Measurements from ENCODE around the gene NUMB.
"Not testable (repeated sequence)": the region's sequence is repeated elsewhere in the genome, so short reads cannot be mapped to it uniquely, and the experiment has no call there.

Gene NUMB

DNA sequence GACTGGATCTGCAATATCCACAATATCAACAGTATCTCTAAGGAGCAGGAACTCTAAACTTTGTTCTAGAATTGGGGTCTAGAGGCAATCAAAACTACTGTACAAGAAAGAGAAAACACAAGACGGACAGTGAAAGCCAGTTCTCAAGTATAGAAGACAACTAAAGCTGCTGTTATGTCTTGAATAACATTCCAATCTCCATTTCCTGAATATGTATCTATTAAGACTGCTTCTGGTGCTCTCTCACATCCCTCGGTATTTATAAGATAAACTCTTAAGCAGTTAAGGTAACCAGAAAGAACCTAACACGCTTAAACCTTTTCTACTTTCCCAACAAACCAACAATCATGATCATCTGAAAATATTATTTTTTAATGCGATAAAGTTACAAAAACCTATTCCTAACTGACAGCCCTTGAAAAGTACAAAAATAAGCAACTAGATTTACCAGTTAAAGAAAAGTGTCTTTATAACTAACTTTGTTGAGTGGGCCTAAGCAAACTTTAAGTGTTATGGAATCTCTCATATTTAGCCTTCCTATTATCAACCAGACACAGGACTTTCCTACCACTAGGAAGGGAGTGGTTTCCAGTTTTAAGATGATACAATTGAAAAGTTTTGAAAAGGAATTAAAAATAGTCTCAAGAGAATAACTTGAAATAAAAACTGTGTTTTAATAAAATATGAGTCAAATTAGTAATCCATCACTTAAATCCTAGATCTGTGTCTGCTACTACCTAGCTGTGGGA lies 30.7 kb downstream of the NUMB start:
- DNase-seq (ENCODE audit: low read depth): no peak
- no peak overlapping the region for H3K4me3 ChIP-seq (ENCODE audit: low read depth, low read length)
- in situ Hi-C loops (cut with HindIII; ENCODE audit: low sequenced_read_pairs): no loop called here
- TF ChIP-seq, protein P1, sequence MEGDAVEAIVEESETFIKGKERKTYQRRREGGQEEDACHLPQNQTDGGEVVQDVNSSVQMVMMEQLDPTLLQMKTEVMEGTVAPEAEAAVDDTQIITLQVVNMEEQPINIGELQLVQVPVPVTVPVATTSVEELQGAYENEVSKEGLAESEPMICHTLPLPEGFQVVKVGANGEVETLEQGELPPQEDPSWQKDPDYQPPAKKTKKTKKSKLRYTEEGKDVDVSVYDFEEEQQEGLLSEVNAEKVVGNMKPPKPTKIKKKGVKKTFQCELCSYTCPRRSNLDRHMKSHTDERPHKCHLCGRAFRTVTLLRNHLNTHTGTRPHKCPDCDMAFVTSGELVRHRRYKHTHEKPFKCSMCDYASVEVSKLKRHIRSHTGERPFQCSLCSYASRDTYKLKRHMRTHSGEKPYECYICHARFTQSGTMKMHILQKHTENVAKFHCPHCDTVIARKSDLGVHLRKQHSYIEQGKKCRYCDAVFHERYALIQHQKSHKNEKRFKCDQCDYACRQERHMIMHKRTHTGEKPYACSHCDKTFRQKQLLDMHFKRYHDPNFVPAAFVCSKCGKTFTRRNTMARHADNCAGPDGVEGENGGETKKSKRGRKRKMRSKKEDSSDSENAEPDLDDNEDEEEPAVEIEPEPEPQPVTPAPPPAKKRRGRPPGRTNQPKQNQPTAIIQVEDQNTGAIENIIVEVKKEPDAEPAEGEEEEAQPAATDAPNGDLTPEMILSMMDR (IDR thresholded peaks at IDR 0.05; ENCODE audit: low read depth, low read length, missing control alignments): no peak

DNA sequence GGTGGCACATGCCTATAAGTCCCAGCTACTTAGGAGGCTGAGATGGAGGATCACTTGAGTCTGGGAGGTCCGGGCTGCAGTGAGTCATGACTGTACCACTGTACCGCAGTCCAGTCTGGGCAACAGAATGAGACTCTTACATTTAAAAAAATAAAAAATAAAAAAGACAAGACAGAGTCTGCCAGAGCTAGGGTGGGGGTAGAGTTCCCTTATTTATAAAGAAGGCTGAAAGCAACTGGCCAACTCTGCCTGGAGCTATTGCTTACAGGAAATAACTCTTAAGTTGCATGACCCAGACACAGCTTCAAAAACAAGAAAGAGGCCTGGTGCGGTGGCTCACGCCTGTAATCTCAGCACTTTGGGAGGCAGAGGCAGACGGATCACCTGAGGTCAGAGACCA lies 31.5 kb downstream of the NUMB start:
- peak; percentile 8 for DNase-seq (ENCODE audit: low read depth)
- no peak overlapping the region for H3K4me3 ChIP-seq (ENCODE audit: low read depth, low read length)
- TF ChIP-seq, protein P1 (IDR thresholded peaks at IDR 0.05; ENCODE audit: low read depth, low read length, missing control alignments): no peak
- in situ Hi-C loops (cut with HindIII; ENCODE audit: low sequenced_read_pairs): no loop called here

DNA sequence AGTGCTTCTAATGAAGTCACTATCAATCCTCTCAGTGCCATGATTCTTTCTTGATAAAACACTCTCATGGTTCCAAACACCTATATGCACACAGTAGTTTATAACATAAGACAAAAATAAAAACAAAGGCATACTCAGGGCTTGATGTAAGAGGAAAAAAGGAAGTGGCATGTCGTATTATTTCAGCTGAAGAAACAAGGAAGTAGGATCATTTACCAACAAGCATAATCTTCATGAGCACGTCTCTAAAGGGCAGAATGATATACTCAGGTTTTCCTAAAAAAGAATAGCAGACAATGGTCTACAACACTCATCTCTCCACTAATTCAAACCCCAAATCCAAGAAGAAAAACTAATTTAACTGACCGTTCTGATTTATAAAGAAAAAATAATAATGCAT lies 33.9 kb downstream of the NUMB start:
- H3K4me3 ChIP-seq (ENCODE audit: low read depth, low read length): no peak overlapping the region
- in situ Hi-C loops (cut with HindIII; ENCODE audit: low sequenced_read_pairs): no loop called here
- DNase-seq (ENCODE audit: low read depth): no peak

DNA sequence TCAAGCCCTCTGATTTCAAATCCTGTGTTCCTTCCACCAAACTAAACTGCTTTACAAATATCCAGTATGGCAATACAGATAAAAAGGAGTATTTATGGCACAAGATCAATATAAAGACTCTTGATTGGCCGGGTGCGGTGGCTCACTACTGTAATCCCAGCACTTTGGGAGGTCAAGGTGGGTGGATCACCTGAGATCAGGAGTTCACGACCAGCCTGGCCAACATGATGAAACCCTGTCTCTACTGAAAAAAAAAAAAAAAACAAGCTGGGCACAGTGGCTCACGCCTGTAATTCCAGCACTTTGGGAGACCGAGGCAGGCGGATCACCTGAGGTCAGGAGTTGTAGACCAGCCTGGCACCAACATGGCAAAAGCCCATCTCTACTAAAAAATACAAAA lies 35.3 kb downstream of the NUMB start:
- DNase-seq (ENCODE audit: low read depth); in situ Hi-C loops (cut with HindIII; ENCODE audit: low sequenced_read_pairs); H3K4me3 ChIP-seq (ENCODE audit: low read depth, low read length): not testable (repeated sequence)

More for the DNA sequence above, 33.9 kb downstream of the NUMB start:
- TF ChIP-seq, protein P1 (IDR thresholded peaks at IDR 0.05; ENCODE audit: low read depth, low read length, missing control alignments): no peak

DNA sequence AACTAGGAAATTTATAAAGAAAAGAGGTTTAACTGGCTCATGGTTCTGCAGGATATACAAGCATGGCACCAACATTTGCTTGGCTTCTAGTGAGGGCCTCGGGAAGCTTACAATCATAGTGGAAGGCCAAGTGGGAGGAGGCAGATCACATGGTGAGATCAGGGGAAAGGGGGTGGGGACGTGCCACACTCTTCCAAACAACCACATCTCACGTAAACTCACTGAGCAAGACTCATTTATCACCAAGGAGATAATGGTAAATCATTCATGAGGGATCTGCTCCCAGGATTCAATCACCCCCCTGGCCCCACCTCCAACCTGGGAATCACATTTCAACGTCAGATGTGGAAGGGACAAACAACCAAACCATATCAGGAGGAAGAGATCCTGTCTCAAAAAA lies 35.8 kb downstream of the NUMB start:
- H3K4me3 ChIP-seq (ENCODE audit: low read depth, low read length): no peak overlapping the region
- in situ Hi-C loops (cut with HindIII; ENCODE audit: low sequenced_read_pairs): no loop called here
- TF ChIP-seq, protein P1 (IDR thresholded peaks at IDR 0.05; ENCODE audit: low read depth, low read length, missing control alignments): no peak
- DNase-seq (ENCODE audit: low read depth): no peak

DNA sequence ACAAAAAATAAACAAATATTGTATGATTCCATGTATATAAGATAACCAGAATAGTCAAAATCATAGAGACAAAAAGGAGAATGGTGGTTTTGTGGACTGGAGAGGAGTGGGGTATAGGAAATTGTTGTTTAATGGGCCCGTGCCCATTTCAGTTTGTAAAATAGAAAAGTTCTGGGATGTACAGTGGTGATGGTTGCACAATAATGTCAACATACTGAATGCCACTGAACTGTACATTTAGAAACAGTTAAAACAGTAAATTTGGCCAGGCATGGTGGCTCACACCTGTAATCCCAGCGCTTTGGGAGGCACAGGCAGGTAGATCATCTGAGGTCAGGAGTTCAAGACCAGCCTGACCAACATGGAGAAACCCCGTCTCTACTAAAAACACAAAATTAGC lies 40.1 kb downstream of the NUMB start:
- TF ChIP-seq, protein P1 (IDR thresholded peaks at IDR 0.05; ENCODE audit: low read depth, low read length, missing control alignments): no peak
- DNase-seq (ENCODE audit: low read depth): no peak
- no peak overlapping the region for H3K4me3 ChIP-seq (ENCODE audit: low read depth, low read length)
- in situ Hi-C loops (cut with HindIII; ENCODE audit: low sequenced_read_pairs): no loop called here

DNA sequence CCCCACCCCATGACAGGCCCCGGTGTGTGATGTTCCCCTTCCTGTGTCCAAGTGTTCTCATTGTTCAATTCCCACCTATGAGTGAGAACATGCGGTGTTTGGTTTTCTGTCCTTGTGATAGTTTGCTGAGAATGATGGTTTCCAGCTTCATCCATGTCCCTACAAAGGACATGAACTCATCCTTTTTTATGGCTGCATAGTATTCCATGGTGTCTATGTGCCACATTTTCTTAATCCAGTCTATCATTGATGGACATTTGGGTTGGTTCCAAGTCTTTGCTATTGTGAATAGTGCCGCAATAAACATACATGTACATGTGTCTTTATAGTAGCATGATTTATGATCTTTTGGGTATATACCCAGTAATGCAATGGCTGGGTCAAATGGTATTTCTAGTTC lies 52.1 kb downstream of the NUMB start:
- H3K4me3 ChIP-seq (ENCODE audit: low read depth, low read length); in situ Hi-C loops (cut with HindIII; ENCODE audit: low sequenced_read_pairs); DNase-seq (ENCODE audit: low read depth): not testable (repeated sequence)

All from astrocyte of the cerebellum (primary cell).